HG02798 (cell line): ENCODE measurements around the gene GLB1L3.
A peak's percentile ranks its signal among the peaks of the same experiment; 100 is the strongest.
"Not testable (repeated sequence)": the region's sequence is repeated elsewhere in the genome, so short reads cannot be mapped to it uniquely, and the experiment has no call there.

Experiments used
- ATAC-seq: cut with Tn5 transposase; IDR thresholded peaks from one replicate; pipeline ENCODE4 v1.9.1; 2021; ENCODE audit warnings: mild to moderate bottlenecking; ENCODE audit not compliant: unreplicated experiment, poor library complexity

GLB1L3 gene

DNA sequence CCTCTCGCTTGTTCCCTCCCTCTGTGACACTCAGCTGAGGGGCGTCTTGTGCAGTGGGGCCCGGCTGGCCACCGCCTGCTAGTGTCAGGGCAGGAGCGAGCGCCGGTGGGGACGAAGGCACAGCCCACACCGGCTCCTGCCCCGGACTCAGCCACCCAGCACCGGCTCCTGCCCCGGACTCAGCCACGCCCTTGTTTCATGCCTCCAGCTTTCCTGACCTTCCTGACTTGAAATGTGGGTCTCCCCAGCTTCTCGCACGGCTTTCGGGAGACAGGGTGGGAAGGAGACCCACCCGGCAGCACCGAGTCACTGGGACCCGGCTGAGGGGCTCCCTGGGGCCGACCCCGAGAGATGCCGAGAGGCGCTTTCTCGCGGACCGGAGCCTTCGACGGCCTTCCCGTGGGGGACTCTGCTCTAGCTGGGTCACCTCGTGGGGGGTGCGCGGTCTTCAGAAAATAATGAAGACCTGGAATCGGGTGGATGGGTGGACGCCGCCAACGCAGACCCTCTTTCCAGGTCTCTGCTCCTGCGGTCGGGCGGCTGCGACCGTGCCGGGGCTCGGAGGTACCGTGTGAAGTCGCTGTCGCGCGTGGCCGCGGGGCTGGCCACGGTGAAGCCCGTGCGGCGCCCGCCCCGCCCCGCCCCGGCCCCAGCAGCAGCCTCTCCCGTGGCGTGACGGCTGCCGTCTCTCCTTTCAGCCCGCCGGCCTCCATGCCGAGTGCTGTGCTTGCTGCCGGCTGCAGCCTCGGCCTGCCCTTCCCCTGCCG lies 65.8 kb downstream of the GLB1L3 start:
- ATAC-seq: no peak

DNA sequence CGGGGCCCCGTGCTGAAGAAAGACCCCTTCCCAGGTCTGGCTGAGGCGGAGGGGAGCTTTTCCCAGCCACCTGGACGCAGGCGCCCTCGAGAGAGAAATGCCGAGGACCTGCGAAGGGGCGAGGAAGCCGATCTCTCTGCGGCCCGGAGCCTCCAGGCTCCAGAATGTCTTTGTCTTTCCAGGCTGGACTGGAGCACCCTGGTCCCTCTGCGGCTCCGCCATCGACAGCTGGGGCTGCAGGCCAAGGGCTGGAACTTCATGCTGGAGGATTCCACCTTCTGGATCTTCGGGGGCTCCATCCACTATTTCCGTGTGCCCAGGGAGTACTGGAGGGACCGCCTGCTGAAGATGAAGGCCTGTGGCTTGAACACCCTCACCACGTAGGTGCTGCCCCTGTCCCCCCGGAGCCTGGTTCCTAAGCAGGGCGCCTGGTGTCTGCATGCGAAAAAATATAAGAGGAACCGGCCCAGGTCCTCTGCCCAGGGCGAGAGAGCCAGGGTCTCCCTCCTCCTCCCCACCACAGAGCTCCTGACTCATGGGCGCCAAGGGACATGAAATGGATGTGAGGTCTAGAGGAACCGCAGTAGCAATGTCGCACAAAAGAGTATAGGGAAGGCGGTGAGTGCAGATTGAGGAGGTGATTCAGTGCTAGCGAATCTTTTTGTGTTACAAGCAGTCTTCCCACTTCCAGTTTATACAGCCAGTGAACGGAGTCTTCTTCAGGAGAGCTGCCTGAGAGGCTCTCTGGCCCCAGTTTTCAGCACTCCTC lies 66.6 kb downstream of the GLB1L3 start:
- ATAC-seq: no peak

DNA sequence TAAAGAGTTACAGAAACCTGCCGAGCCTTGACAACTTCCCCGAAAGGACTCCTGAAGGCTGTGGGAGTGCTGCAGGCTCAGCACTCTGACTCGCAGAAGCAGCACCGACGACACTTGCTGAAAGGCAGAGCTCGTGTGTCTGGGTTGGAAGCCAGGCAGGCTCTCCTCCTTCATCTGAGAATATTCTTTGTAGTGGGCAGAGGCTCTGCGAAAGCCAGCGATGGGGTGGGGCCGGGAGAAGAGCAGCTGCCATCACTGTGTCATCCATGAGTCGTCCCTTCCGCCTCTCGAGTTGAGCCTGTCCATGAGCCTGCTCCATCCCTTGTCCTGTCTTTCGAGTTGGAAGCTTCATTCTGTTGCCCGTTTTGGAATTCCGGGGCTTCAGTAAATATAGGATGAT lies 67.5 kb downstream of the GLB1L3 start:
- no peak for ATAC-seq

DNA sequence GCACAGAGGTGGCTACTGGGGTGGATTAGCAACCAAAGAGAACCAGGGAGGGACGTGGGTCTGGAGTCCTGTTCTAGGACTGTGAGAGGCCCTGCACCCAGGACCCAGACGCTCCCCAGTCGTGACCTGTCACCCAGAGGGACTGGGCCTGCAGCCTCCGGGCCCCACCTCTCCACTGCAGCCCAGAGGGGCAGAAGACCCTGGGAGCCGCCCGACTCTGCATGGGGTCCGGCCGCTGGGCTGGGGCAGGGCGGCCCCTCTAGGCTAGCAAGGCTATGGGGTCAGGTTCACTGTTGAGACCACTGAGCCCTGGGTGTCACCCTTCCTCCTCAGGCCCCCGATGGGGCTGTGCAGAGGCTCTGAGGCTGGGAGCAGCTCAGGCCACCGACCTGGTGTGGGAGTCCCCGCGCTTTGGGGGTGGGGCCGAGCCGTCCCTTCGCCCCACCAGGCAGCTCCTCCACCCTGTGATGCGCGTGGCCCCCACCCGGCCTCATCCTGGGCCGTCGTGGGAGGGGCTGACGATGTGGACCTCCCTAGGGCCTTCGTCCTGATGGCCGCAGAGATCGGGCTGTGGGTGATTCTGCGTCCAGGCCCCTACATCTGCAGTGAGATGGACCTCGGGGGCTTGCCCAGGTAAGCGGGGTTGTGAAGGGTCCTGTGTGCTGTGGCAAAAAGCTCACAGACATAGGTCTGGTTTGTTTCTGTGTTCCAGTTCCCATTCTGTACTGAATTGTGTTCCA lies 68.5 kb downstream of the GLB1L3 start:
- not testable (repeated sequence) for ATAC-seq

DNA sequence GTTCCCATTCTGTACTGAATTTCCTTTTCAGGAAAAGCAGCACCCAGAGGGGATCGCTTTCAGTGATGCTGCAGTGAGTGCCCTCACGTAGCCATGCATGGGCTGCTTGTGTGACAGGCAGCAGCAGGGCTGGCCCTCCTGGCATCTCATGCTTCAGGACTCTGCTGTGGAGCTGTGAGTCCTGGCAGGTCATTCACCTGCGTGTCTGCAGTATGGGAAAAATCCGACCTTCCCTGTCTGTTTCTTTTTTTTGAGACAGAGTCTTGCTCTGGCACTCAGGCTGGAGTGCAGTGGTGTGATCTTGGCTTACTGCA lies 69.0 kb downstream of the GLB1L3 start:
- no peak for ATAC-seq

DNA sequence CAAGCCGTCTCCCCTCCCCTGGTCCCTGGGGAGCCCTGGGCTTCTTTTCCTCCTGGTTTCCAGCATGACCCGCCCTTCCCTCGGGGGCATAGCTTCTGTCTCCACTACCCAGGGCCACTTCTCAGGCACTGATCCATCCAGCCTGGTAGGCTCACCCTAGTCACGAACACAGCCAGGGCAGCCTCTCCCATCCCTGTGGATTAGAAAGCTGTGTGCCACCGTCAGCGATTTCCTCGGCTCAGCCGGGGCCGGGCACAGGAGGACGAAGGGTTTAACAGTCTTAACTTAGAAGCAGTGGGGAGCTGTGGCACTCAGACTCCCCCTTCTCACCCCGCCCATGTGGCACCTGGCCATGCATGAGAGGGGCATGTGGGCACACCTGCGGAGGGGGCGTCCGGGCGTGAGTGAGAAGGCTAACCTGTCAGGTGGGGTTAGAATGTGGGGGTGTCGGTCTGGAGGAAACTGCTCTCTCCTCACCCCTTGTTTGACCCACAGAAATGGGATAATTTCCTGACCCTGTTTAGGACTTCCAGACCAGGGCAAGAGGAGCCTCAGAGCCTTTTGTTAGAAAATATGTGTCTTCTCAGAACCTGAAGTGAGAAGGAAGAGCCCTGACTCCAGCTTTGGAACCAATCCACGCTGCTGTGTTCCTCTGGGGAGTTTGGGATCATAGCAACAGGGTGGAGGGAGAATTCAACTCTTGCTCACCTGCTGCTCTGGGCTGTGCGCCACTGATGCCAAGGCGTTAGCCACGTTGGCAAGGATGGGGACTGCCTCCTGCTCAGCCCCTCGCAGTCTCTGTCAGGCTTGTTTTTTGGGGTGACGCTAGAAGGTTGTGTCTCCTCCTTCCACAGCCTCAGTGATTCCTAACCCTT lies 70.2 kb downstream of the GLB1L3 start:
- no peak for ATAC-seq

DNA sequence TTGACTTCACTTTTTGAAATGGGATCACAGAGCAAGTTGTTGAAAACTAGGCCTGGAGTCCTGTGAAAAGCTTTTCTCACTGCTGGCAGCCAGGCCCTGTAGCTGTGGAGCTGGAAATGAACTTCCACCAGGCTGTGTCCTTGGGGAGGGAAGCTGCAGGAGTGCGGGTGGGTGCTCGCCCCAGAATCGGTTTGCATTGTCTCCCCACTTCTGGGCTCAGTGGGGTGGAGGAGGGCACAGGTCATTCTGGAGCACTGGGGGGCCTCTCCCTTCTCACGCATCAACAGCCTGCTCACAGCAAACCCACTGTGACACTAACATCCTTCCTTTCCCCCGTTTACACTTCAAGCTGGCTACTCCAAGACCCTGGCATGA lies 70.8 kb downstream of the GLB1L3 start:
- no peak for ATAC-seq

DNA sequence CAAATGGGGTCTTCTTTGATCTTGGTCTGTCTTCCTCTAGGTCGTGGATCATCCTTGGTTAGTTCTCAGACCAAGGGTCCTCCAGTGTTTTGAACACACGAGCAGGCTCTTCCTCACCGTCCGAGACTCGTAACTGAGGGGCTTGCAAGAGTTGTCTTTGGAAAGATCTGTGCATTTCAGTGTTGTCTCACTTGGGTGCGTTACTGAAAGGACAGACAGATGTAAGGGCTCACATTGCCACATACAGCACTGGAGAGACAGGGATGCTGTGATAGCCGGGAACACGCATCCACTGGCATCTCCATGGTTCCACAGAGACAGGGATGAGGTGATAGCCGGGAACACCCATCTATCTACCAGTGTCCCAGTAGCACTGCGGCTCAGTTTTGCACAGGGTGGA lies 71.3 kb downstream of the GLB1L3 start:
- no peak for ATAC-seq

DNA sequence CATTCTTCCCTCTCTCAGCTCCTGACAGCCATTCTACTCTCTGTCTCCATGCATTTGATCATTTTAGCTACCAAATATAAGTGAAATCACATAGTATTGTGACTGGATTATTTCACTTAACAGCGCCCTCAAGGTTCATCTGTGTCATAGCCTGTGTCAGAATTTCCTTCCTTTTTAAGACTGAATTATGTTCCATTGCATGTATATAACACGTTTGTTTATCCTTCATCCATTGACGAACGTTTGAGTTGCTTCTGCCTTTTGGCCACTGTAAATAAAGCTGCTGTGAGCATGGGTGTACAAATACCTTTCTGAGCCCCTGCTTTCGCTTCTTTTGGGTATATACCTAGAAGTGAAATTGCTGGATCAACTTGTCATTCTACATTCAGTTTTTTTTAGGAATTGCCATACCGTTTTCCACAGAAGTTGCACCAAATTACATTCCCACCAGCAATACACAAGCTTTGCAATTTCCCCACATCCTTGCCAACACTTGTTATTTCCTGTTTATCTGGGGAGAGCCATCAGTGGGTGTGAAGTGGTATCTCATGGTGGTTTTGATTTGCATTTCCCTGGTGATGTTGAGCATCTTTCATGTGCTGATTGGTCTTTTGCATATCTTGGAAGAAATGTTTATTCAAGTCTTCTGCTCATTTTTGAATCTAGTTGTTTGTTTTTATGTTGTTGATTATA lies 73.1 kb downstream of the GLB1L3 start:
- ATAC-seq: peak; percentile 45

DNA sequence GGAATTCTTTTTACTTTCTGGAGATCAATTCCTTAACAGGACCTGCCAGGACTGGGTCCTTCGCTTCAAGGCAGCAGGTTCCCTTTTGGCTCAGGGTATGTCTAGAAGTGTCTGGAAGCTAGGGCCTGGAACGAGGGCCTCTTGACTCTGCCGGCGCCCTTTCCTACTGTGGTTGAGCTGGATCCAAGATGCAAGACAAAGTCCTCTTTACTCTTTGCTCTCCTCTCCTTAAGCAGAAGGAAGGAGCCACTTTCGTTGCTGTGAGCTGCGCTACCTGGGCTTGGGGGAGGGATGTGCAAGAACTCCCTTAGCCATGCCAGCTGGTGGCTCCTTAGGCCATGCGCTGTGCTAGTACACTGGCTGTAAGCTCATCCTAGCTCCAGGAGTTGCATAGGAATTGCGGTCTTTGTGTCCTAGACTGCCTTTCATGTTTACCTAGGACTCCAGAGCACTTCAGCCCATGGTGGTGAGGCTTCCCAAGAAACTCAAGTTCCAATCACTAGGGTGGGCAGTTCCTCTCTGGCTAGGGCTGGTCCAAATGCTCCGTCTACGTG lies 73.7 kb downstream of the GLB1L3 start:
- peak; percentile 2 for ATAC-seq

DNA sequence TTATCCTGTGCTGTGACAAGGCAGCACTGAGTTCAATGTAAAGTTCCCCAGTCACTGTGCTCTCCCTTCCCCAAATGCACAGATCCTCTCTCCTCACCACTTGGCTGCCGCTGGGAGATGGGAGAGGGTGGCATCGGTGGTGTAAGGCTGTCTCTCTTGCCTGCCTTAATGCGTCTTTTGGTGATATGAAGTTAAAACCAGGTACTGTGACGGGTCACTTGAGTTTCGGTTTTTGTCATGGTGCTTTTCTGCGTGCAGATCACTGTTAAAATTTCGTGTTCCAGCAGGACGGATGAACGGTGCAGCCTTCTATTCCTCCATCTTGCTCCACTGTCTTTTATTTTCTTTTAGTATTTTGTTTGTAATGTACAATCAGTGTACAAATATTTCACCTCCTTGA lies 74.2 kb downstream of the GLB1L3 start:
- ATAC-seq: peak; percentile 73

DNA sequence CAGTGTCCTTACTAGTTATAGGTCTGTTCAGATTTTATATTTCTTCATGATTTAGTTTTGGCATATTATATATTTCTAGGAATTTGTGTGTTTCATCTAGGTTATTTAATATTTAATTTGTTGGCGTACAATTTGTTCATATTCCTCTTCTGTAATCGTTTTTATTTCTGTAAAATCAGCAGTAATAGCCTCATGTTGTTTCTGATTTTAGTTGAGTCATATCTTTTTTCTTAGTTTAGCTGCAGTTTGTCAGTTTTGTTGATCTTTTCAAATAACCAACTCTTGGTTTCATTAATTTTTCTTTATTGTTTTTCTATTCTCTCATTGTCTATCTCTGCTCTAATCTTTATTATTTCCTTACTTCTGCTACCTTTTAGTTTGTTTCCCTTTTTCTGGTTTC lies 75.9 kb downstream of the GLB1L3 start:
- no peak for ATAC-seq

DNA sequence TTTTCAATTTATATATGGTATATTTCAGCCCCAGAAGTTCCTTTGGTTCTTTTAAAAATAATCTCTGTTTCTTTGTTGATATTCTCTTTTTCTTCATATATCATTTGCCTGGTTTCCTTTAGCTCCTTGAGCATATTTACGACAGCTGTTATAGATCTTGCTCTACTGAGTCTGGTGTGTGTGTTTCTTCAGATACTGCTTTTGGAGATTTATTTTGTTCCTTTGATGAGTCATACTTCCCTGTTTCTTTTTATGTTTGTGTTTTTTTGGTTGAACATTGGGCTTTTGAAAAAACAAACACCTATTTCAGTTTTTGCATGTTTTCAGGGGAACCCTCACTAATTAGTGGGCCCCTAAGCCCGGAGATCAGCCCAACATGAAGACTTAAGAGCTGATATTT lies 79.0 kb downstream of the GLB1L3 start:
- ATAC-seq: no peak

DNA sequence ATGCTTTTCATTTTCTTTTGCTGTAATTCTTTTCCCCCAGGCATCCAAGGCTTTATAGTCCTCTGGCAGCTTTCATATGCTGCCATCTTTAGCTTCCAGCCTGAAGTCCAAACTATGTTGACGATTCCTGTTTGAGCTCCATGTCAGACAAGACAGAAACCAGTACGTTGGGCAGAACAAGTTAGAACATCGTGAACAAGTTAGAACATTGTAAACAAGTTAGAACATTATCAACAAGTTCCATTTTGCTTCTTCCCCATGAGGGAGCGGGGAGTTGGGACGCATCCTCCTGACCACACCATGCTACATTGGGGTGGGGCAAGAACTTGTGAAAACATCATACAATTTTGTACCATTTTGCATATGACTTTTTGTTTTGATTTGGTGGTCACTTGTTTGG lies 79.5 kb downstream of the GLB1L3 start:
- no peak for ATAC-seq

DNA sequence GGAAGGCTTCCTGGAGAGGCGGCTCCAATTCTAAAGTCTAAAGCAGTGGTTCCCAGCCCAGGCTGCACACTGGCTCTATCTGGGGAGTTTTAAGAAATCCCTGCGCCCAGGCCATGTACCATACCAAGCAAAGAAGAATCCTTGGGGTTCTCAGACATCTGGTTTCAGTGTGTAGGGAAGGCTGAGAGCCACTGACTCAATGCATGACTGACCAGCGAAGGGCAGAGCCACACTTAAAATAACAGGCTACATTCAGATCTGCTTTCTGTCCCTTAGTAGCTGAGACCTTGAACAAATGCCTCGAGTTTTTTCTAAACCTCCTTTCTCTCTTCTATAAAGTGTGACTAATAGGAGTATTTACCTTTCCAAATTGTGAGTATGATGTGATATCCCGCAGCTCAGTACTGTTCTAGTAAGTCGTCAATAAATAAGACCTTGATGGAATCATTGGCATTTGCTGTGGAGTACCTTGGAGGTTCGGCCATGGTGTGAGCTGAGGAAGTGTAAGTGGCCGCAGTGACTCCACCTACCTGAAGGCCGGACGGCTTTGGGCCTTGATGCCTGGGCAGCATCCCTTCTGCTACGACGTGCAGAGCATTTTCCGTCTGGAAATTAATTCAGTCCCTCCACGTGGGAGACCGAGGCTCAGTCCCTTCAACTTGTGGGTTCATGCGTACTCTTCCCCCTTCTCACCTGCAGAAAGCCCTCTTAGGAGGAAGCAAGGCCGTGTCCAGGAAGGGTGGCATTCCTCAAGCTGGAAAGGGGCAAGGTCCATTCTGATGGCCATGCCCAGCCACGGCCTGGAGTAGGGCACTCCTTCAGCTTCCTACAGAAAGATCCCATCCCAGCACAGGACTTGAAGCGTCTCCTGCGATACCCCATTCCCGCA lies 80.7 kb downstream of the GLB1L3 start:
- ATAC-seq: no peak

DNA sequence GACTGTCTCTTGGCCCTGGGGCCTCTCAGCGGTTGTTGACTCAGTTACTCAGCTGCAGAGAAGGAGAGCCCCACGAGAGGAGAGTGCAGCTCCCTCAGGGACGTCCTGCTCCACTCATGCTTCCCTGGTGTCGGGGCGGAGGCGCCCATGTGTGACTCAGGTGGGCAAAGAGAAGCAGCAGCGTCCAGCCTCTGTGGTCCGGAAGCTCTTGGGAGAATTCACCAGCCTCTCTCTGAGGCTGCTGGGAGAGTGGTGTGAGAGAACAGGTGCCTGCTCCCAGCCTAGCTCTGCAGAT lies 81.3 kb downstream of the GLB1L3 start:
- ATAC-seq: no peak

DNA sequence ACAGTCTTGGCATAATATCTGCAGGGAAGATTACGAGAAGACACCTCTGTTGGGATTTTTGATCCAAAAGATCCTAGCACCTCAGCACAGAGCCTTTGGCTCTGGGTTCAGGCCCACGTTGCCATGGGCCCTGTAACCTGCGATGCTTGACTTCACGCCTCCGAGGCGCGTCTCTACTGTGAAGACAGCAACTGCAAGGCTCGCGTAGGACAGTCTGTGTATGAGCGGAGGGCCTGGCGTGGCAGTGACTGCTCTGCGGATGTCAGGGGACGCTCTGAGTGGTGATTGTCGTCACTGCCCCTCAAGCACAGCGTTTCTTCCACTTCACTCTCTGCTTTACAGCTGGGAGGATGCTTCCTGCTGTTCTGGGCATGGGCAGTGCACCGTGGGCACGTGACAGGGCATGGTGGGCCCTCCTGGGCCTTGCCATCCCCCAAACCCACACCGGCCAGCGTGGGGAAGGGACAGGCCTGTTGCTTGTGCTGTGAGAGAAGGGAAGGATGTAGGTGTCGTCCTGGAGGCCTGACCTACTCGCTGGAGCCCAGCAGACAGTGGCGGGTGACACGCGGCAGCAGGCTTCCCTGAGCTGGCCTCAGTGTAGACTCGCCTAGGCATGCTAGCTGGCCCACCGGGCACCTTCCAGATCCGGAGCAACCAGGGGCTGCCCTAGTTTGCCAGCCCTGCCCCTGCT lies 82.1 kb downstream of the GLB1L3 start:
- ATAC-seq: no peak

DNA sequence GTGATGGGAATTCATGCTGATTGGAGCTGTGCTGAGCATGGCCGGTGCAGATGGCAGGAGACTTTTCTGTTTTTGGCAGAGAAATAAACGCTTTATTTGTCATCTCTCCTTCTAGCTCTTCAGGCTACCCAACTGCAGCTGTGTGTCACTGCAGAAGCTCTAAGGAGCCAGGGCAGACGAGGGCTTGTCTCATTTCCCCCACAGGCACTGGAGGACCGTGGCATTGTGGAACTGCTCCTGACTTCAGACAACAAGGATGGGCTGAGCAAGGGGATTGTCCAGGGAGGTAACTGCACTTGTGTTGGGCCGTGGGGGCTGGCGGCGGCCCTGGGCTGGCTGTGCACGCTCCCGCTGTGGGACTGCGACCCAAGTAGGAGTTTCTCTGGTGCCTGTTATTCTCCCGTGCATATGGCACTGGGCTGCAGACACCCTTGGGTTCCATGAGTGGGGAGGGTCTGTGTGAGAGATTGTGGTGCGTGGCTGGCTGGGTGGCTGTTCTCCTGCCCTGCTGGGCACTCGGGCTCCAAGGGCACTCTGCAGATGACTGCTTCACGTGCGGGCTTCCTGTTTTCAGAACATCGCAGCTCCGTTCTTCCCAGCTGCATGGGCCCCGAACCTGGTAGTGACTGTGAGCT lies 82.8 kb downstream of the GLB1L3 start:
- ATAC-seq: no peak
